ENCODE results near the gene TP53TG5.

Gene TP53TG5

DNA sequence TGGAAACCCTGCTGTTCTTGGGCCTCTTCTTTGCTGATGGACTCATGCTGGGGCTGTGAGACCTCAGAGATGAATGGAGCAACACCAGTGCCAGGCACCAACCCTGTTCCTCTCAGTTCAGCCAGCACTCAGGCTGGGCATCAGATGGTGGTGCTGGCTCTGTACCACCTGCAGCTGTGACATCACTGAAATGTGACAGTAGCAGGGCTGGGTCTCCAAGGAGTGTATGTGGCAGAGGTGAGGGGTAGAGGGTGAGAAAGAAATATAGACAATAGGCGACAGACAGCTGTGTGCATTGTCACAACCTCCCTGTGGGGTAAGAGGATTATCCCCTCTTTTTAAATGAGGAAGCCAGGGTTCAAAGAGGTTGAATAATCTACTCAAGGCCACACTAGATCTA lies at the start of gene TP53TG5:
Gene TP53TG5 (minus strand): TSS at position 135 of the 400 bp plus-strand sequence. CDS start 89 bp downstream, at position 46.
- DNase-seq (ENCODE audit: low spot score): no peak

DNA sequence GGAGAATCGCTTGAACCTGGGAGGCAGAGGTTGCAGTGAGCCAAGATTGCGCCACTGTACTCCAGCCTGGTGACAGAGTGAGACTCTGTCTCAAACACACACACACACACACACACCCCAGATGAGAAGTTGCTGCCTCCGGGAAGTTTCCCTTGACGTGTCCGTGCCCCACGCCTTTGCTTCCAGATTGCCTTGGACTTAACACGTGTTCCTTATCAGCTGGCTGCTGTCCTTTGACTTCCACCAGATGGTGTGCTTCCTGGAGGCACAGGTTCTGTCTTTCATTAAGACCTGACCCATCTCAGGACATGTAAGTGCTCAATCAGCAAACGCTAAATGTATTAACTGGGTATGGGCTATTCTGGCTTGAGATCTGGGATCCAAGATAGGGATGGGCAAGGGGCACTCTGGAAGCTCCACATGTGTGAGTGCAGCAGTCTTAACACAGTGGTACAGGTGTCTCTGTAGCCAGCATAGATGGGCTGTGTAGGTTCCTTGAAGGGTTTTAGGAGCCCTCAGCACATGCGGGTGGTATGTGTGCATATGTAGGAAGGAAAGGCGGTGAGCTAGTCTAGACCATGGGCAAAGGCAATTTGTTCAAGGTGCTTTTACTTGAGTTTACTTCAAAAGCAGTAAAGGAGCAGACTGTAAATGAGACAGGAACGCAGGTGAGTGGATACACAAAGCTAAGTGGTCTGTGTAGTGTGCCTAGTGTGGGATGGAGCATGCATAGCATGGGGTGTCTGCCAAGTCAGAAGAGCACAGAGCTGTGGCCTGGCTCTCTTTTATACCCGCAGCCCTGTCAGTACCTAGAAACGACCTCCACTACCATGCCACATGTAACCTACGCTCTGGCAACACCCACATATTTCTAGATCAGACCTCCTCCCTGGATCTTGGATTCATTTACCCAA lies 49.4 kb upstream of the TP53TG5 start:
- DNase-seq (ENCODE audit: low spot score): no peak

DNA sequence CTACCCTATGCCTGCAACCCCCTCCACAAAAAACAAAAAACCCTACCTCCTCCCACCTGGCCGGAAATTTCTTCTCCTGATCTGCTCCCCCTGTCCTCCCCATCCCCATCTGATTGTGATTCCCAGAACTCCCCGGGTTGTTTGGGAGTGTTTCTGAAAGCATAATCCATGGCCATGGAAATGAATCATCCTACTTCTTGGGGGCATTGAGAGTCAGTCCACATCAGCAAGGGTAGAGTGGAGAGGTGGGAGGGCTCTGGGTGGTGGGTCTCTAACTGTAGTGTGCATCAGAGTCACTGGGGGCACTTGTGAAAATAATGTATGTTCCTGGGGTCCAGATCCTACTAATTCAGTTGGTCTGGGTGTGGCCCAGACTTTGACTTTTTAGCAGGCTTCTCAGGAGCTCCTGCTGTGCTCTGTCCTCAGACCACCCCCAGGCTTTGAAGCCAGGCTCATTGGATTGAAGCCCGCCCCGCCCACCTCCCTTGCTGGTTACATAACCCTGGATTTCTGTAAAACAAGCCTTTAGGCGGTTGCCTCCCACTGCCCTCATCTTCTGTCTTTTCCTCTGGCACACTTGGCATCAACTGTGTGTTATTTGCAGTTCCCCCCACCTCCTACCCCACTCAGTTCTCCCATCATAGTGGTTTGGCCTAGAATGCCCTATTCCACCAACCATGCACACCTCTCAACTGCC lies 48.3 kb upstream of the TP53TG5 start:
- DNase-seq (ENCODE audit: low spot score): no peak

DNA sequence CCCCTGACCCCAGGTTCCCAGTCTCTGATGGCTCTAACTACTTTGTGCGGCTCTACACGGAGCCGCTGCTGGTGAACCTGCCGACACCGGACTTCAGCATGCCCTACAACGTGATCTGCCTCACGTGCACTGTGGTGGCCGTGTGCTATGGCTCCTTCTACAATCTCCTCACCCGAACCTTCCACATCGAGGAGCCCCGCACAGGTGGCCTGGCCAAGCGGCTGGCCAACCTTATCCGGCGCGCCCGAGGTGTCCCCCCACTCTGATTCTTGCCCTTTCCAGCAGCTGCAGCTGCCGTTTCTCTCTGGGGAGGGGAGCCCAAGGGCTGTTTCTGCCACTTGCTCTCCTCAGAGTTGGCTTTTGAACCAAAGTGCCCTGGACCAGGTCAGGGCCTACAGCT lies 47.4 kb upstream of the TP53TG5 start:
- no peak for DNase-seq (ENCODE audit: low spot score)

DNA sequence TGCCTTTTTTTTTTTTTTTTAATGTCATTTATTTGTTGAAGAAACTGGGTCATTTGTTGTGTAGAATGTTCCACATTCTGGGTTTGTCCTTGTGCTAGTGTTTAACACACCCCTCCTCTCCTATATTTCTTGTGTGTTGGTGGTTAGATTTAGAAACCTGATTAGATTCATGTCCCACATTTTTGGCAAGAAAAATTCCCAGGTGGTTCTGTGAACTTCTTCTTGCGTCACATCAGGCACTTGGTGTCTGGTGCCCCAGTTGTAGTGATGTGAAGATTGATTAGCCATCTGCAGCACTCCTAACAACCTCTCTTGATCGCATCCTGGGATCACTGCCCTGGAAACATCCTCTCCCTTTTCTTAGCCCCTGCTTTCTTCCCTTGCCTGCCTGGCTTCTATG lies 45.6 kb upstream of the TP53TG5 start:
- no peak for DNase-seq (ENCODE audit: low spot score)

DNA sequence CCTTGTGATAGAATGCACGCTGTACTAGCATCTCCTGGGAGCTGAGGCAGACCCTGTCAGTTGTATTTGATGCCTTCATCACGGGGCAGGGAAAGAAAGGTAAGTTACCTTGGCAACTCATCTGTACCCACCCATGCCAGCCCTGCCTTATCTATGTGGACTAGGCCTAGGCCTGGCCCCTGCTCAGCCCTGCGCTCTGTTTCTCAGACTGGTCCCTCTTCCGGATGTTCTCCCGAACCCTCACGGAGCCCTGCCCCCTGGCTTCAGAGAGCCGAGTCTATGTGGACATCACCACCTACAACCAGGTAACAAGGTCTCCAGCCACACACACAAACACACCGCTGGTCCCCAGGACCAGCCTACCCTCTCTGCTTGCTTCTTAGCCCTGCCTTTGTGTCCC lies 42.0 kb upstream of the TP53TG5 start:
- no peak for DNase-seq (ENCODE audit: low spot score)

DNA sequence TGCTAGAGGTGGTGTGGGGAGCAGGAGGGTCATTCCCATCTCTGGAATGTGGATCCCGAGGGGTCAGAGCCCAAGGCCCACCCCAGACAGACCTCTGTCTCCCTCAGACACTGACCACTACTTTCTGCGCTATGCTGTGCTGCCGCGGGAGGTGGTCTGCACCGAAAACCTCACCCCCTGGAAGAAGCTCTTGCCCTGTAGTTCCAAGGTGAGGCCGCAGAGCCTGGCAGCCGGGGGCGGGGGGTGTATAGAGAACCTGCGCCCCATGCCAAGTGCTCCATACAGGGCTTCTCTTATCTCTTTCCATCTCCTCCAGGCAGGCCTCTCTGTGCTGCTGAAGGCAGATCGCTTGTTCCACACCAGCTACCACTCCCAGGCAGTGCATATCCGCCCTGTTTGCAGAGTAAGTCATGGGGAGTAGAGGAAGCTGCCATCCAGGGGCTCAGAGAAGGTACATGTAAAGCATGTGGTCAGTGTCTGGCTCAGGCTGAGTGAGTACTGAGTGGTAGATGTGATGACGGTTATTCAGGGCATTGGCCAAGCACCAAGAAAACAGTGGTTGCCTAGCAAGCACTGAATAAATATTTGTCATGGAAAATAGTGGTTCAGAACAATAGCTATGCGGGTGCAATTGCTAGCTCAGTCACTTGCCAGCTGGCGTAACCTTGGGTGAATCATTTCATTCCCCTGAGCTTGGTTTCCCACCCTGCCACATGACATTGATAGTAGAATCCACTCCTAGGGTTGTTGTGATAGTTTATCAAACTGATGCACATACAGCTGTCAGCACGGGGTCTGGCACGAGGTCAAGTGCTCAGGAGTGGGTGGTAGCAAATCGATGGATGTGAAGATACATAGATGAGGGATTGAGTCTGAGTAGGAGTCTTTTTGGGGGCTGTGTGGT lies 41.3 kb upstream of the TP53TG5 start:
- DNase-seq (ENCODE audit: low spot score): peak; percentile 89

DNA sequence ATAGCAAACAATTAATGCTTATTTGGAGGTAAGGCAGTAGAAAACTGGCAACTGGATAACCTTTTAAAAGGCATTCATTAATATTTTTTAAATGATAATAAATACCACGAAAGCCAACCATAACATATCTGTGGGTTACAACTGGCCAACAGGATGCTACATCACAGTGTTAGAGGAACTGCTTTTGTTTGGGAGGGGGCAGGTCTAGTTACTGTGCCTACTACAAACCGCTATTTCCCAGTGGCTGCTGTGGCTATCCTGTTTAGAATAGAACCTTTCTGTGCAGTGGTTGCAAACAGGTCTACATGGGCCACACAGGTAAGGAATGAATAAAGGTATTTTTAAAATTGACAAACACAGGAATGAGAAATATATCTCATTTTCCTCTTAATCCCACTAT lies 38.8 kb upstream of the TP53TG5 start:
- DNase-seq (ENCODE audit: low spot score): no peak

DNA sequence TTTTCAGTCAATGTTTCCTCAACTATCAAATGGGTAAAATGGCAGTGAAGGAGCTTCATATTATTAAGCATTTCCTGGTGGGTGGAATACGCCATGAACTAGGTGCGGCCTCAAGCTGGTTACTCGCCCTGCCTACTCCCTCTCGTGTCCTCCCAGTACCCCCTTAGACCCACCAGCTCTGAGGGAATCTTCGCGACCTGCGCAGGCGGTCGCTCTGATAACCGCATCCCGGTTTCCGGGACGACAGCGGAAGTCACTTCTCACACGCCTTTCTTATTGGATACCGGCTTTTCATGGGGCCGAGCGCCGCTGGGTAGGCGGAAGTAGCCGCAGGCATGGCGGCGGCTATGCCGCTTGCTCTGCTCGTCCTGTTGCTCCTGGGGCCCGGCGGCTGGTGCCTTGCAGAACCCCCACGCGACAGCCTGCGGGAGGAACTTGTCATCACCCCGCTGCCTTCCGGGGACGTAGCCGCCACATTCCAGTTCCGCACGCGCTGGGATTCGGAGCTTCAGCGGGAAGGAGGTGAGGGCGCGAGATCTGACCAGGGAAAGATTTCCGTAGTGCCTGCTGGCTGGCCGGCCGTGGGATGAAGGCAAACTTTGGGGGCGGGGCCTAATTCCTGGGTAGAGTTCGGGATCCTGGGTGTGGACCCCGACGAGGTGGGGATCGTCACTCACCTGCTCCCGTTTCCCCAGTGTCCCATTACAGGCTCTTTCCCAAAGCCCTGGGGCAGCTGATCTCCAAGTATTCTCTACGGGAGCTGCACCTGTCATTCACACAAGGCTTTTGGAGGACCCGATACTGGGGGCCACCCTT lies 37.9 kb upstream of the TP53TG5 start, which contains the start of gene PIGT:
Gene PIGT (plus strand): TSS at position 320 of the 816 bp plus-strand sequence. CDS start 16 bp downstream, at position 336.
- peak; percentile 89 for DNase-seq (ENCODE audit: low spot score)

DNA sequence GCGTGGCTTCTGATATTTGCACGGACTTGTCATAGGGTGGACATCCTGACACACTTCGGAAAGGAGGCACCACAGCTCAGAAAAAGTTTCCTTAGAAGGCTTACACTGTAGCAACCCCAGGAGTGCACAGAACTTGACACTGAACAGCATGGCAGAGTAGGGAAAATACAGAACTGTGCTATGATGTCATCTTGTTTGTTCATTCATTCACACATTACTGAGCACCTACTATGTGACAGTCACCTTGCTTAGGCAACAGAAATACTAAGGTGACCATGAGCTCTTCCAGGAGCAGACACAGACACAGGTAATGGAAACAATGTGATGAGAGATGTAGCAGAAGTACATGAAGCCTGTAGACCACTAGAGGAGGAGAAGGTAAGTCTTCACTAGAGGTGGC lies 35.4 kb upstream of the TP53TG5 start:
- DNase-seq (ENCODE audit: low spot score): no peak

DNA sequence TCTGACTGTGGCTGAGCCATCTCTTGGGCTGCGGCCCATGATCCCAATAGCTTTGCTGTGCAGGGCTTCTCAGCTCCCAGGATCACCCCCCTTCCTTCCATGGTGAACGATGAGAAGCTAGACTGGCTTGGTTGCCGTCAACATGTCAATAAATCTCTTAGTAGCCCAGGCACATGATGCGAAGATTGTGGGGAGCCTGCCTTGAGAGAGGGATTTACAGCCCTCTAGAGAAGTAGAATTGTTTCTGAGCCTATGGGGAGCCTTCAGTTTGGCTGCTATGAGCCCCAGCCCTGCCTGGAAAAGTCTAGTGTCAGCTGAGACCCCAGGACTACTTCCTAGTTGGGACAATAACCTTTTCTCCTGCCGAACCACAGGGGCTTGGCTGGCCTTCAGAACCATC lies 34.5 kb upstream of the TP53TG5 start:
- no peak for DNase-seq (ENCODE audit: low spot score)

DNA sequence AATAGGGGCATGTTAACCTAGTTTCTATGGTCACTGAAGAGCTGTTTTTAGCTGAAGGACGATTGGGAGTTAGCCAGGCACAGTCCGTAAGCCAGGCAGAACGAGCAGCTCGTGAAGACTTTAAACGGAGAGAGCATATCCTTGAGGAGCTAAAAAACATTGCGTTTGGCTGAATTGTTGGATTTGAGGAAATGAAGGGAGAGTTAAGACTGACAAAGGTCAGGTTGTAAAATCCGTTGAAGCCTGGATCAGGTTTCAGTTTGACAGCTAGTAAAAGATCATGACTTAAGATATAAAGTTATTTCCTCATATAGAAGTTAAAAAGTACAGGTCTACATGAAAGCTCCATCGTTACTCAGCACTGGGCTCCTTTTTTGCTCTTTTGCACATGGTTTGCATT lies 32.8 kb upstream of the TP53TG5 start:
- DNase-seq (ENCODE audit: low spot score): no peak

DNA sequence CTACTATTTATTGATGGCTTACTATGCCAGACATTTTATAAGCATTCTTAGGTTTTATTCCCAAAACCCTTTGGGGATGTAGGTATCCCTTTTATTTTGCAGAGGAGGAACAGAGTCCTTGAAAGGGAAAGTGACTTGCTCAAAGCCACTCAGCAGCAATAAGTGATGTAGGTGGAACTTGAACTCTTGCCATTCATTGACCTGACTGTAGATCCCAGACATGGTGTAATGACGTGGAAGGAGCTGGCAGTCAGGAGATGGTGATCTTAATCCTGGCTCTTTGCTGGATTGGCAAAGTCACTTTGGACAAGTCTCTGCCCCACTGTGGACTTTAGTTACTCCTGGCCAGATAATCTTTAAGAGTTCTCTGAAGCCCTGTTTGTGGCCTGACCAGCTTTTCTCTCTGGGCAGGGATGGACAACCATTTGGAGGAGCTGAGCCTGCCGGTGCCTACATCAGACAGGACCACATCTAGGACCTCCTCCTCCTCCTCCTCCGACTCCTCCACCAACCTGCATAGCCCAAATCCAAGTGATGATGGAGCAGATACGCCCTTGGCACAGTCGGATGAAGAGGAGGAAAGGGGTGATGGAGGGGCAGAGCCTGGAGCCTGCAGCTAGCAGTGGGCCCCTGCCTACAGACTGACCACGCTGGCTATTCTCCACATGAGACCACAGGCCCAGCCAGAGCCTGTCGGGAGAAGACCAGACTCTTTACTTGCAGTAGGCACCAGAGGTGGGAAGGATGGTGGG lies 31.6 kb upstream of the TP53TG5 start:
- no peak for DNase-seq (ENCODE audit: low spot score)

DNA sequence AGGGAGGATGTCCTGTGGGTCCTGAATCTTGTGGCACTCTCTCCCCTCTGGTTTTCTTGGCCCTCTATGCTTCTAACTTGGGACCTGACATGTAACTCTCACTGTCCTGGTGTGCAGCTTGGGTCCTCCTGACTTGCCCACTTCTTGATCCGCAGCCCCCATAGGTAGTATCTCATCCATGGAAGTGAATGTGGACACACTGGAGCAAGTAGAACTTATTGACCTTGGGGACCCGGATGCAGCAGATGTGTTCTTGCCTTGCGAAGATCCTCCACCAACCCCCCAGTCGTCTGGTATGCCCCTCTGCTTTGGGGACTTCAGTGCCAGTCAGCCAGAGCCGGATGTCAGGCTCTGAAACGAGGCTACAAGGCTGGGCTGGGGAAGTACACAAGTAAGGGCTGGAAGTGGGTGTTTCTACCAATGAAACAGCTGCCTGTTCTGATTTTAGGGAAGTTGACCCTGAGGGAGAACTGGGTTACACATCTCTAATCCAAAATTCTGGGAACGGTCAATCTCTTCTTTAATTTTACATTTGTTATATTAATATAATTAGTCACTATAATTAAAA lies 30.6 kb upstream of the TP53TG5 start:
- no peak for DNase-seq (ENCODE audit: low spot score)

DNA sequence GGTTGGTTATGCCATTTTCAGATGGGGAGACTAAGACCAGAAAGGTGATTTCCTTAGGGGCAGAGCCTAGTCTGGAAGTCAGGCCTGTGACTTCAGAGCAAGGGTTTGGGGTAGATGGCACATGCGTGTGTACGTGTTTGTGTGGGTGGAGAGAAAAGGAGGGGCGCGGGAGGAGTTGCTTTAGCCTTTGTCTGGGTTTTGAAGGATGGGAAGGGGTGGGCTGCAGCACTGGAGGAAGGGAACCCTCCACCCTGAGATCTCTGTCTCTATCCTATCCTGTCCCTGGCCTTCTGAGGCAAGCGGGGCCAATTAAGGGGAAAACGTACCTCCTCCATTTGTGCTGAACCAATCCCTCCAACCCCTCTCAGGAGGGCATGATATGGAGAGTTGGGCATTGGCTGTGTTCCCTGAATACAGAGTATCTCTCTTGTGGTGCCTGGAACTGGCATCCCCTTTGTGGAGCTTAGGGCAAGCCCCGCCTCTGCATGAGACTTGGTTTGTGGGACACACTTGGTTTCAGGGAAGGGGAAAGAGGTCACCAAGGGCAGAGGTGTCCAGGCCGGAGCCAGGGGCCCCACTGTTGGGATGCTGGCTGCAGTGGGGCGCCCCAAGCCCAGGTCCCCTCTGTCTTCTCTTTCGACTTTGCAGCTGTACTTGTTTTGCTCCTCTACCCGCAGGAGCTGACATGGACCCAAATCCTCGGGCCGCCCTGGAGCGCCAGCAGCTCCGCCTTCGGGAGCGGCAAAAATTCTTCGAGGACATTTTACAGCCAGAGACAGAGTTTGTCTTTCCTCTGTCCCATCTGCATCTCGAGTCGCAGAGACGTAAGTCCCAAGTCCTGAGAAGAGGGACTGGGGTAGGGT lies 29.9 kb upstream of the TP53TG5 start, which contains the start of gene DBNDD2:
Gene DBNDD2 (plus strand): TSS at position 507 of the 863 bp plus-strand sequence. CDS start 179 bp downstream, at position 686.
- no peak for DNase-seq (ENCODE audit: low spot score)

DNA sequence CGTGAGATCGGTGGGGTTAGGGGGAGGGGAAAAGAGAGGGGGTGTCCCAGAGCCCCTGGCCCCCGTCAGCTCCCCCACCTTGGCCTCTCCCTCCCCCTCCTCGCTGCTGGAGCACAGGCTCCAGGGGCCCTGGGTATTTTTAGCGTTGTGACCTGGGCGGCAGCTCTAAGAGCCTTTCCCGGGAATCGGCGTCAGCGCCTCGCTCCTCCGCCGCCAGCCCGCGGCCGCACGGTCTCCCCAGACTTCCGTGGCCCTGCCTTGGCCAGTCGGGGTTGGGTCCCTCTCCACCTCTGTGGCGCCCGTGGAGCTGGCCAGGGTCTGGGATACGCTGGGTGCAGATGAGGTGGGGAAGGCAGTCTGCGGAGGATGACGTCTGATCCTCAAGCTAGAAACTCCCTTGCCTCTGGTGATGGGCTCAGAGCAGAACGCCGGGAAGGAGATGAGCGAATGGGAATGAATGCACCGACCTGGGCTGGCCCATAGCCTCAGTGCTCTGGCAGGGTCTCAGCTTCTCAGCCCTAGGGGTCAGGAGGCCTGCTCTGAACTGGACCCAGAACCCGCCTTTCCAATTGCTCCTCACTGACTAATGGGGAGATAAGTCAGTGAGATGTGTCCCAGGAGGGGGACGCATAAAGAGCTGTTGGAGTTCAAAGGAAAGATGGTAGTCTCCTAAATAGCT lies 29.1 kb upstream of the TP53TG5 start:
- DNase-seq (ENCODE audit: low spot score): peak; percentile 55

DNA sequence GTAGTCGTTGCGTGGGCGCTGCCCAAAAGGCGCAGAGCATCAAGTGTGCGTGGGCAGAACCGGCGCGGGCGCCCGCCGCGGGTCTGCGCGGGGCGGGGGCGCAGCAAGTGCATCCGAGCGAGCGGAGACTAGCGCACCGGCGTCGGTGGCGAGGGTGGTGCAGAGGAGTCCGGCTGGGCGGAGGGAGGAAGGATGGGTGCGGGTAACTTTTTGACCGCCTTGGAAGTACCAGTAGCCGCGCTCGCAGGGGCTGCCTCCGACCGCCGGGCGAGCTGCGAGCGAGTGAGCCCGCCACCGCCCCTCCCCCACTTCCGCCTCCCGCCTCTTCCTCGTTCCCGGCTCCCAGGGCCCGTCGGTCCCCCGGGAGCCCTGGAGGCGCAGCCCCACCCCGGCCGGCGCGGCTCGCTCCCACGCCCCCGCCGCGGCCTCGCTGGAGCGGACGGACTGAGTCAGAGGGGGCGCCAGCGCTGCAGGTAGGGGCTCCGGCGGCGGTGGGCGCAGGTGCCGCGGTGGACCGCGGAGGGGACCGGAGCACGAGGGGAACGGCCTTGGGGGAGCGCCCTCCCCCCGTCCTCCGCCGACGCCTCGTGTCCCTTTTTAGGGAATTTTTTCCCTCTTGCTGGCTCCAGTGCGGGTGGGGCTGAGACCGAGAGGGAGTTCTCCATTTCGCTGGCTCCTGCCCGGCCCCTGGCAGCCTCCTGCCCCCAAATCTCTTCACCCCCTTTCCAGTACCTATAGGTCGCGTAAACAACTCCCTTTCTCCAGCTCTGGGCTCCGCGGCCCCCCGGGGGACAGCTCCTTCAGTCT lies 28.3 kb upstream of the TP53TG5 start:
- peak; percentile 65 for DNase-seq (ENCODE audit: low spot score)
